ENCODE data around the gene CLIP1.
"Not testable (repeated sequence)": the region's sequence is repeated elsewhere in the genome, so short reads cannot be mapped to it uniquely, and the experiment has no call there.

DNA sequence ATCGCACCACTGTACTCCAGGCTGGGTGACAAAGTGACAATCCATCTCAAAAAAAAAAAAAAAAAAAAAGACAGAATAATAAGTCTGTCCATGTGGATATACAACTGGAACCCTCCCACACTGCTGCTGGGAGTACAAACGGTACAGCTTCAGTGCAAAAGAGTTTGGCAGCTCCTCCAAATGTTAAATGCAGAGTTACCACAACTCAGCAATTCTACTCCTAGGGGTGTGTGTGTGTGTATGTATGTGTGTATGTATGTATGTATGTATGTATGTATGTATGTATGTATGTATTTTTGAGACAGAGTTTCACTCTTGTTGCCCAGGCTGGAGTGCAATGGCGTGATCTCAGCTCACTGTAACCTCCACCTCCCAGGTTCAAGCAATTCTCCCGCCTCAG, 163.5 kb downstream of the CLIP1 start:
- TF ChIP-seq, protein P1, sequence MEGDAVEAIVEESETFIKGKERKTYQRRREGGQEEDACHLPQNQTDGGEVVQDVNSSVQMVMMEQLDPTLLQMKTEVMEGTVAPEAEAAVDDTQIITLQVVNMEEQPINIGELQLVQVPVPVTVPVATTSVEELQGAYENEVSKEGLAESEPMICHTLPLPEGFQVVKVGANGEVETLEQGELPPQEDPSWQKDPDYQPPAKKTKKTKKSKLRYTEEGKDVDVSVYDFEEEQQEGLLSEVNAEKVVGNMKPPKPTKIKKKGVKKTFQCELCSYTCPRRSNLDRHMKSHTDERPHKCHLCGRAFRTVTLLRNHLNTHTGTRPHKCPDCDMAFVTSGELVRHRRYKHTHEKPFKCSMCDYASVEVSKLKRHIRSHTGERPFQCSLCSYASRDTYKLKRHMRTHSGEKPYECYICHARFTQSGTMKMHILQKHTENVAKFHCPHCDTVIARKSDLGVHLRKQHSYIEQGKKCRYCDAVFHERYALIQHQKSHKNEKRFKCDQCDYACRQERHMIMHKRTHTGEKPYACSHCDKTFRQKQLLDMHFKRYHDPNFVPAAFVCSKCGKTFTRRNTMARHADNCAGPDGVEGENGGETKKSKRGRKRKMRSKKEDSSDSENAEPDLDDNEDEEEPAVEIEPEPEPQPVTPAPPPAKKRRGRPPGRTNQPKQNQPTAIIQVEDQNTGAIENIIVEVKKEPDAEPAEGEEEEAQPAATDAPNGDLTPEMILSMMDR (IDR thresholded peaks at IDR 0.05): not testable (repeated sequence)
- not testable (repeated sequence) for TF ChIP-seq POLR2A (IDR thresholded peaks at IDR 0.05)

Data from esophagus squamous epithelium (tissue), 4 donors.